NCI-H2107 treated with DMSO at 0.1 percent for 48 hours (cell line): ENCODE measurements around the gene COQ8A.
"Not testable (repeated sequence)": the region's sequence is repeated elsewhere in the genome, so short reads cannot be mapped to it uniquely, and the experiment has no call there.

Source experiments
- DNase-seq: peaks from one replicate; lab custom pipeline; 2025; ENCODE audit not compliant: unreplicated experiment; lab: John Stamatoyannopoulos, UW

Gene COQ8A

DNA sequence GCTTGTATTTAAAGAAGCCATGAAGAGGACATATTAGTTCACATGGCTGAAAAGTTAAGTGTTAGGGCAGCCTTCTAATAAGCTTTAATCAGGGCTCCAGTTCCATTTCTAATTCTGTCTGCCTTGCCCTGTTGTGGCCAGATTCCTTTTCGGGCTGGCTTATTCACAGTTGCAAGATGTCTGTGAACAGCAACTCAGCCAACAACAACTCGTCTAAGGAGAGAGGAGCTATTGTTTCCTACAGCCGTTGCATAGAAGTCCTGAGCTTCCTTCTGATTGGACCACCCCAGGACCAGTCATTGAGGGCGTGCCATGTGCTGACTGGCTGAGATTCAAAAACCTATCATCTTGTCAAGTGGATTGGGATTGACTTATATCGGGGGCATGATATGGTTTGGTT, 18.6 kb upstream of the COQ8A start:
- DNase-seq, result no peak

DNA sequence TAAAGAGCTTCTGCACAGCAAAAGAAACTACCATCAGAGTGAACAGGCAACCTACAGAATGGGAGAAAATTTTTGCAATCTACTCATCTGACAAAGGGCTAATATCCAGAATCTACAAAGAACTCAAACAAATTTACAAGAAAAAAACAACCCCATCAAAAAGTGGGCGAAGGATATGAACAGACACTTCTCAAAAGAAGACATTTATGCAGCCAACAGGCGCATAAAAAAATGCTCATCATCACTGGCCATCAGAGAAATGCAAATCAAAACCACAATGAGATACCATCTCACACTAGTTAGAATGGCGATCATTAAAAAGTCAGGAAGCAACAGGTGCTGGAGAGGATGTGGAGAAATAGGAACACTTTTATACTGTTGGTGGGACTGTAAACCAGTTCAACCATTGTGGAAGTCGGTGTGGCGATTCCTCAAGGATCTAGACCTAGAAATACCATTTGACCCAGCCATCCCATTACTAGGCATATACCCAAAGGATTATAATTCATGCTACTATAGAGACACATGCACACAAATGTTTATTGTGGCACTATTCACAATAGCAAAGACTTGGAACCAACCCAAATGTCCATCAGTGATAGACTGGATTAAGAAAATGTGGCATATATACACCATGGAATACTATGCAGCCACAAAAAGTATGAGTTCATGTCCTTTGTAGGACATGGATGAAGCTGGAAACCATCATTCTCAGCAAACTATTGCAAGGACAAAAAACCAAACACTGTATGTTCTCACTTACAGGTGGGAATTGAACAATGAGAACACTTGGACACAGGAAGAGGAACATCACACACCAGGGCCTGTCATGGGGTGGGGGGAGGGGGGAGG, 10.6 kb upstream of the COQ8A start:
- not testable (repeated sequence) for DNase-seq

DNA sequence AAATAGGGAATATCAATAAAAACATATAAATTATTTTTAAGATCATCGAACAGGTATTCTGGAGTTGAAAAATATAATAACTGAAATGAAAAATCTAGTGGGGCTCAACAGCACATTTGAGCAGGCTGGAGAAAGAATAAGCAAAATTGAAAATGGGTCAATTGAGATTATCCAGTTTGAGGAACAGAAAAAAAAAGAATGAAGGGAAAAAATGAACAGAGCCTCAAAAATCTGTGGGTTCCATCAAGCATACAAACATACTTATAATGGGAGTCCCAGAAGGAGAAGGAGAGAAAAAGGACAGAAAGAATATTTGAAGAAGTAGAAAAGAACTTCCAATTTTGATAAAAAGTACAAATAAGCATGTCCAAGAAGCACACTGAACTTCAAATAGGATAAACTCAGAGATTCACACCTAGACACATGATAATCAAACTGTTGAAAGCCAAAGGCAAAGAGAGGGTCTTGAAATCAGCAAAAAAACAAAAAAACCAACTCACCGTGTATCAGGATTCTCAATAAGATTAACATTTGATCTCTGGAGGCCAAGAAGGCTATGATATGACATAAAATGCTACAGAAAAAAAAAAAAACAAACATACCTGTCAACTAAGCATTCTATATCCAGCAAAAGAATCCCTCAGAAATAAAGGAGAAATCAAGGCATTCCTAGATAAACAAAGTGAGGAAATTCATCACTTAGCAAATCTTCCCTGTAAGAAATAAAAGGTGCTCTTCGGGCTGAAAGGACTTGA, 5.4 kb upstream of the COQ8A start:
- DNase-seq, result no peak

DNA sequence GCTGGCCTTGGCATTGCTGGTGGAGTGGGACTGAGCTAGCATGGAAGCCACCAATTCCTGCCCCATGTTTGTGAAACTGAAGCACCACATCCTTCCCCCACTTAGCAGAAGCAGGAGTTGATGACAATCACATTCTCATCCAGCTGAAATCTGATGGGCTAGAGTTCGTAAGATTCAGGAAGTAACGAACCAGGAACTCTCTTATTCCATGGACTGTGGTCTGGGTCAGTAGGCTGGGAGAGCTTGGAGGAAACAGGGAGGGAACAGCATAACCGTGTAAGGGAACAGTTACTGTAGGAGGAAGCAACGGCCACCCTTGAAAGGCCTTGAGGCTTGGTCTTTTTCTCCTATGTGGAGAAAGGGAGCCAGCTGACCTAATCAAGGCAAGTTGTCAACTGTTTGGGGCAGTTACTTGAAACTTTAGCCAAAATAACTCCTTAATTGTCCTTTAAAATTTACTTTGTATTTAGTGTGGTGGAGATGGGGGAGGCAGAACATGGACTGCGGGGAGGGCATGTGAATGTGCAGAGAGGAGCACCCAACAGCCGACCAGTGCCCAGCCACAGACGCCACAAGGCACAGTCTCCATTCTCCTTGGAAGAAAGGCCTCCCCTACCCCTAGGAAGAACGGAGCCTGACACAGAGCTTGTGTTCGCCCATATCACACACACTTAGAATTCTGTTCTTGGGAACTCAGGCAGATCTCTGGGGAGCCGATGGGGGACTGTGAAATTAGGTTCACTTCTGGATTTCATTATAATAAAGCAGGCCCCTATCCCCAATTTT, 2.0 kb upstream of the COQ8A start:
- DNase-seq, result no peak

DNA sequence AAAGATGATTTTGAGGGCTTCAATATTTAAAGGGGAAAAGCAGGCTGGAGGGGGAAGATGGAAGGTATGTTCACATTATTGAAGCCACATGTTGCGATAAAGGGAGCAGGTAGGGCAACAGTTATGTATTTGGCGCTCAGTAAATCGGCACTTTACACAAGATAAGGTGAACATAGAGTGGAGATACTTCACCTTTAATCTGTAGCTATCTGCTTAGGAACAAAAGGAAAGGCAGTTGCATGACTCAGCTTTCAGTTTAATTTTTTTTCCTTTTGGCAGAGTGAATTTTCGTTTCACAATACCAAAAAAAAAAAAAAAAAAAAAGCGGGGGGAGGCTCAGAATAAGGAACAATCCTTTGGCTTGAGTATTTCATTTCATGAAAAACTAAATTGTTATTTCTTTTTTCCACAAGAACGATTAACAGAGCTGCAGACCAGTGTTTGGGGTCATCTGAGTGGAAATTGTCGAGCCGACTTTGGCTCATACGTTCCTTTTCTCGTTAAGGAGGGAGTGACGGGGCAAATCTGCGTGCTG, 1.1 kb upstream of the COQ8A start:
- peak; percentile 54 for DNase-seq

DNA sequence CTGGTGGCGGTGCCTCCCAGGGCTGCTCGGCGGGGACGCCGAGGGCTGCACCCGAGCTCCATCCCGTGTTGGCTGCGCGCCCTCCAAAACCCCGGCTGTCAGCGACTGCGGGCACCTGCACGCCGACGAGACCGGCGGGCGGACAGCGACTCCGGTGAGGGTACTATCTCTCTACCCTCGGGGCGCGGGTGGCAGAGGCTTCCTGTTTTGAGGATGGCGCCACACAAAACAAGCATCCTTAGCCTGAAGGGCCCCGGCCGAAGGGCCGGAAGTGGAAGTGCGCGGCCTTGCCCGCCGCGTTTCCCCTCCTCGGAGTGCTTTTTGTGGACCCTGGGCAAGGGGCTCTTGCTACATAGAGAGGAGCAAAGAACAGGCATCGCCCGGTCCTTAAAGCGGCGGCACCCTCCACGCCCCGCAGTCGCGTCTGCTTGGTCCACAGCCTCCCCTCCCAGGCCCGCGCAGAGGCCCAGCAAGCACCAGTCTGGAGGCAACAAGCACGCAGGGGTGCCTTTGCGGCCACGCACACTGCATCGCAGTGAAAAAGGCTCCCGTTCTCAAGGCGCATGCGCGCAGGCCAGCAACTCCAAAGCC, 561 bp upstream of the COQ8A start:
- no peak for DNase-seq

DNA sequence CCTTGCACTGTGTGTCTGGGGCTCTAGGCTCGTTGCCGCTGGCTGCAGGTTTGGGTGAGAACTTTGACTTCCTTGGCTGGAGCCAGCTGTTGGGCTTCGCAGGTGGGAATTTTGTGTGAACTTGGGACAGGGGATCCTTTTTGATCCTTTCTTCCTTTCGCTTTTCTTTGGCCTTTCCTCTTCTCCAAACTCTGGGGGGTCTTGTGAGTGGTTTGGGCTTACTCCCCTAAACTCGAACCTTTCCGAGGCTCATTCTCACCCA, 643 bp downstream of the COQ8A start:
- DNase-seq, result no peak

DNA sequence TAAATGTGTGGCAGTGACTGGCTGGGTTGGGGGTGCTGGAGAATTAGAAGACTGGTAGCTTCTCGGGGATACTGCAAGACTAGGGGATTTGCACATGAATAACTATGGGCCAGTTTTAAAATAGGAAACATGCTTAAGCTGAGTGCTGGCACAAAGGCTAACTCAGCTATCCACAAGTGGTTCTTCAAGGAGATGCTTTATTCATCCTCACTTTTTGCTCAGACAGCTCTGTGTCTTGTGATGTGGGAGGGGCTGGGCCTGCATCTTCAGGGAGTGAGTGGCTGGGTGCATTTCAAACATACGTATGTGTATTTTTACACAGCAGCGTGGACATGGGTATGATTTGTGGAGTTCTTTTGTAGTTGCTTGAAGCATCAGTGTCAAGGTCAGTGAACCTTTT, 2.3 kb downstream of the COQ8A start:
- no peak for DNase-seq

DNA sequence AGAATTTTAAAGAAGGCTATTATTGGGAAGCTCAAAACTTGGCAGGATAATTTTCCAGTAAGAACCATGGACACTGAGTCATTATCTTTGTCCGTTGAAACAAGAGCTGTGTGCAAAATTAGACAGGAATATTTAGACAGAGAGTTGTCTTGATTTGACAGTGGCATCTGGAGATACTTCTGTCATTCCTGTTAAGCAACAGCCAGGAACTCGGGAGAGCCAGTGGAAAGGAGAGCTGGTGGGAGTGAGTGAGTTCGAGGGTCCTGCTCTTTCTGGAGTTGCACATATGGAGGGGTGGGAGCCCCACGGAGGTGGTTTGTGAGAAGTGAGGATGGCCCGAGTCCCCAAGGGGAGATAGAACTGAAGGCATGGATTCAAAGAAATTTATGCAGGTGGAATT, 3.1 kb downstream of the COQ8A start:
- DNase-seq, result no peak

DNA sequence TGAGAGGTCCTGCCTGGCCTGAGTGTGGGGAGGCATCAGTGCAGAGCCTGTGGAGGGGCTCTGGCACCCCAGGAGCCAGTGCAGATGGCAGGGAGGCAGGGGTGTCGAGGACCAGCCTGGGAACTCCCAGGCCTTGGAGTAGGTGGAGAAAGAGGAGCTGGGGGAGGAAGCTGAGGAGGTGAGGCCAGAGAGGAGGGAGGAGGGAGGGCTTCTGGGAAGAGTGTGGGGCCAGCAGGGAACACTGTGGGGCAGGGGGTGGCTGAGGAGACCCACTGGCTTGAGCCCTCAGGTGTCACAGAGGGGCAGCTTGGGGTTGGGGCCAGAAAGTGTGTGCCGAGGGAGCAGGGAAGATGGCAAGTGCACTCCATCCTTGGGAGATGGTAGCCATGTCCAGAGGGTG, 3.8 kb downstream of the COQ8A start:
- DNase-seq, result no peak

DNA sequence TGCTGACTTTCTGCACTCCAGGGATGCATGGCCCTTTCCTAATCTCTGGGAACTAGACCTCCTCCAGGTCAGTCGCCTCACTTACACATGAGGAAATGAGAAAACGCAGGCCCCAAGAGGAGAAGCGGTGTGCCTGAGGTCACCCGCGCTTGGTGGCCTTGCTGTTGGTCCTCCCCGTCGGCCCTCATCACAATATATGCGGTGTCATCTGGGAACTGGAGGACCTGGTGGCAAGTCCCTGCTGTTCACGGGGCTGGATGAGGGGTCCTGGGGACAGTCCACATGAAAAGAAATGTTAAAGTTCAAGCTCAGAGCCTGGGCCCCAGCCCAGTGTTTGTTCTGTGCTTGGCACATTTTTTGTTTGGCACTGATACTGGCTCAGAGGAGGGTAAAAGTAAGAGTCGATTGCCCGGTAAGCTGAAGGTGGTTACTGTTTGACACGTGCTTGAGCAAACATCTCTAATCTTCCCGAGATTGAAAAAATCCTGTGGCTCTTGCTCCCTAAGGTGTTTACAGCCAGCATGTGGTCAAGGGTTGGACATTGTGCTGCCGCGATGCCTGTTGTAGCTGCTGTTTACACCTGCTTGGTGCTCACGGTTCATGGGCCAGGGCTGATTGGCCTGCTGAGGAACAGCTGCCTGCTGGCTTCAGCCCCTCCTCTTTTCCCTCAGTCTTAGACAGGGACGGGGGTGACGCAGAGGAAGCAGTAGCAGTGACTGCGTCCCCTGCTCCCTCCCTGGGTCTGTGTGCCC, 5.2 kb downstream of the COQ8A start:
- DNase-seq, result peak; percentile 82

DNA sequence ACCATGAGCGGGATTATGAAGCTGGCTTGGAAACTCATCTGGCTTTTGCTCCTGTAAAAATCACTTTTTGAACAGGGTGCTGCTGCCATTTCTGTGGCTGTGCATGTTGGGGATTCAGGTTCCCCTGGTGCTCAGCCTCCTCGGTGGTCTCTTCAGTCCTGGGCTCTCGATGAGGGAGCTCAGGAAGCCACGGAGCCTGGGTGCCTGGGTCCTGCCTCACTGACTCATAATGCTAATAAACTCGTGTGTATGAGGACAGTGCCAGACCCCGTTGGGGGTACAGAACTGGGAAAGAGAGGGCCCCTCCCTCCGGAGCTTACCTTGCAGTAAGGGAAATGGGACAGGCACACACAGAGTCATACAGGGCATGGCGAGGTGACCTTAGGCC, 5.8 kb downstream of the COQ8A start:
- DNase-seq, result no peak

DNA sequence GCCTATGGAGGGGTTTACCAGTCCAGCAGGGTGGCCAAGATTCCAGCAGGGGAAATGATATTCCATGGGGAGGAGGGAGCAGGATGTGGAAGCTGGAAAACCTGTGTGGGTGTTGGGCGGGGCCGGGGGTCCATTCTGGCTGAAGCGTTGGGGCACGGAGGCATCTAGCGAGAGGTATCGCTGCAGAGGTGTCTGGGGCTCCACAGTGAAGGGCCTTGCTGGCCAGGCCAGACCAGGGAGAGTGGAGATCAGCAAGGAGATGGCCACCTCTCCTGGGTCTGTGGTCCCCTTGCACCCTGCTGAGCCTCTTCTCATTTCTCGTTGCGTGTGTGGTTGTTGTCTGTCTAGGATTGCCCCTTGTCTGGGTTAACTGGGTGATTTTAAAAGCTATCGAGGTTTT, 6.2 kb downstream of the COQ8A start:
- DNase-seq, result no peak

DNA sequence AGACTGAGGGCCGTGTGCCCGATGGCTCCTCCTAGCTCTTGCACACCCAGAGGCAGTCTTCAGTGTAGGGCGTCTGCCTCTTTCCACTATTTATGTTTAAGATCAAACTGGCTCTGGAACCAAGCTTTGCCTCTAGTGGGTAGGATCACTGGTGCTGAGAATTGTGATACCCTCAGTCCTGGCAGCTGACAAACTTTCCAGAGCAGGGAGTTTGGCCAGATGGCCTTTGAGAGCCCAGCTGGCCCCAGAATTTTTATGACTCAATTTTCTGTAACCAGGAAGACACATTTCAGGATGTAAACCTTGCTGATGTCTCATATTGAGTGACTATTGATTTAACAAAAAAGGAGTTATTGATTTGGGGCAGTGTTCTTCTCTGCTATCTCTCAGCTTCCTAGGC, 6.7 kb downstream of the COQ8A start:
- DNase-seq, result no peak

DNA sequence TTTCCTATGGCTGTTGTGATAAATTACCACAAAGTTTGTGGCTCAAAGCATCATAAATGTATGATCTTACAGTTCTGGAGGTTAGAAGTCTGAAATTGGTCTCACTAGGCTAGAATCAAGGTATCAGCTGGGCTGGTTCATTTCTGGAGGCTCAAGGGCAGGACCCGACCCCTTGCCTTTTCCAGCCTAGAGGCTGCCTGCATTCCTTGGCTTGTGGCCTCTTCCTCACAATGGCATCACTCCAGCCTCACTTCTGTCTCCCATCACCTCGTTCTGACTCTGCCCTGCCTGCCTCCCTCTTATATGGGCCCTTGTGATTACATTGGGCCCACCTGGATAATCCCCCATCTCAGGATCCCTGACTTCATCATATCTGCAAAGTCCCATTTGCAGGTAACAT, 8.0 kb downstream of the COQ8A start:
- no peak for DNase-seq

DNA sequence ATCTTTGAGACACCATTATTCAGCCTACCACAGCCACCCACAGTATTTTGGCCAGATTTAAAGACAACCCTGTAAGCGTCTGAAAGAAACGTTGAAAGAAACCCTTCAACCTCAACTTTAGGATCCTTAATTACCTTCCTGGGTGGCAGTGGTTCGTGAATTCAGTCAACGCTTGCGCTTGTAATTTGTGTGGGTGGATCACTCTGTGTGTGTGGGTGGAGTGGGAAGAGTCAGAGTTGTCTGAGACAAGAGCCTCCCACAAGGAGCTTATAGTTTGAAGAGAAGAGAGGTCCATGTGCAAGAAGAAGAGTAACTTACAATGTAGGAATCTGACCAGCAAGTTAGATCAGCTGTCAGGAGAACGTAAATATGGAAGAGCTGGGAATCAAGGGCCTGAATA, 8.4 kb downstream of the COQ8A start:
- no peak for DNase-seq

DNA sequence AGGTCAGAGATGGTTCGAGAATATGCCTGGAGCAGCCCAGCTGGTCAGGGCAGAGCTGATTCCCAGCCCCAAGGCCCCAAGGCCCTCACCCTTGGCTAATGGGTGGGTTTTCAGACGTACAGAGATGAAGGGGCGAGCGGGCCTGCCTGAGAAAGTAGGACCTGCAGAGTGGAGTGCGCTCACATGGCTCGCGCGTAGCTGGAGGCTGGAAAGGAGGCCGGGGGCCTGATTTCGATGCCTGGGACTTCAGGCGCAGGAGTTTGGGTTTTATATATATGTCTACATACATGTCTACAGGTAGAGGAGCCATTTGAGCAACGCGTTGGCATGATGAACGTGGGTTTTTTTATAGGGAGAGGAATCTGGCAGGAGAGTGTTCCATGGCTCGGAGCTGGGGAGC, 8.9 kb downstream of the COQ8A start:
- no peak for DNase-seq

DNA sequence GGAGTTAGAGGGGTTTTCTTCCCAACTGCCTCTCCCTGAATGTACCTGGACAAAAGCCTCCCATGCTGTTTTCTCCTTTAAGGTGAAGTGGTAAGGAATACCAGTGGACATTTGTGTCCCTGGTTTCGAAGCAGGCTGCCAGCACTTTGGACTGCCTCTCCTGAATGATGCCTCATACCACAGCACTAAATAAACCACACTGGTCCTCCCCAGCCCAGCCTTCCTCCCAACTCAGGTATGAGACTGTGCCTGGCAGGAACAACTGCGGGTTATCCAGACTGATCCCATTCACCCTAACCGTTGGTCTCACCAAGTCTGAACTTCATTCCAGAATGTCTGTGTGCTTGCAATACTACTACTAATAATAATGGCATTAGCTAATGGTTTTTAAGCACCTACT, 9.3 kb downstream of the COQ8A start:
- DNase-seq, result no peak

DNA sequence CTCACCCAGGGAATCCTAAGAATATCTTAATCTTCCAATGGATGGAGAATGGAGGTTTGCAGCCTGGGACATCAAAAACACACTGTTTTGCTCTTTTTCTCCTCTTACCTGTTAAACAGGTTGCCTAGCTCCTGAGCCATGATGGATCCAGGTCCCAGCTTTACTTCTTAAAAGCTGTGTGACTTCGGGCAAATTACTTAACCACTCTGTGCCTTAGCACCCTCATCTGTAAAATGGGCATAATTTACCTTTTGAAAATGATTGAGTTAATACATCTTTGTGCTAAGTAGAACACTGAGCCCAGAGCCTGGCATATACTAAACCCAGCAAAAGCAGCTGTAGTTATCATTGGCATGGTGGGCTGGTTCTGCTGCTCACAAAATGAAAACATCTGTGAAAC, 10.2 kb downstream of the COQ8A start:
- DNase-seq, result no peak

DNA sequence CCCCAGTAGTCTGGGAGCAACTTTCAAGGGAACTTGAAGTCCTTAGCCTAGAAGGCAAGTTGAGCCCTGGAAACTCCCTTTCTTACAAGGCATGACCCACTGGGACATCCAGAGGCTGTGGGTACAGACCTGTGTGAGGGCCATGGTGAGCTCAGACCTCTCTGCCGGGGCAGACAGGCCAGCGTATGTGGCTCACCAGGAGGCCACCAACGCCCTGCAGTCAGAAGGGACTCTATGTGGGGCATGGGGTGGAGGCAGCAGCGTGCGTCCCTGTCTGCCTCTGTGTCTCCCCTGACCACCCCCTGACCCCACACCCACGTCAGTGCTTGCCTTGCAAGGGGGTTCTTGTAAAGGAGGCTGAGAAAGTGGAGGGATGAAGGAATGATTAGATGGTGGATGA, 10.8 kb downstream of the COQ8A start:
- DNase-seq, result no peak
